HG03196 (cell line): ENCODE results near the gene COLGALT1.
"Not testable (repeated sequence)": the region's sequence is repeated elsewhere in the genome, so short reads cannot be mapped to it uniquely, and the experiment has no call there.

Experiments
- ATAC-seq: cut with Tn5 transposase; IDR thresholded peaks from one replicate; pipeline ENCODE4 v1.9.1; 2021; ENCODE audit not compliant: unreplicated experiment

The COLGALT1 gene

DNA sequence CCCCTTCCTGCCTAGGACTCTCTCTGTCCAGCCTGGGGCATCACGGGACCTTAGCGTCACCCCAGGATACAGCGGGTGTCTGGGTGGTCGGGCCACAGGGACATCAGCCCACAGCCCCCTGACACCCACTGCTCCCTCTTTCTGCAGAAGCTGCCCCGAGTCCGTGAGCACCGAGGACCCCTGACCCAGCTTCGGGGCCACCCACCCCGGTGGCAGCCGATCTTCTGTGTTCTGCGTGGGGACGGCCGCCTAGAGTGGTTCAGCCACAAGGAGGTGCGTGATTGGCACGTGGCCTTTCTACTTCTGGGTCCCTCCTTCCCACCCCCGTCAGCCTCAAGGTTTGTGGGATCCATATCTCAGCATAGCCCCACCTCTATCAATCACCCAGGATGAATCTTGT, 23.3 kb upstream of the COLGALT1 start:
- ATAC-seq = no peak

DNA sequence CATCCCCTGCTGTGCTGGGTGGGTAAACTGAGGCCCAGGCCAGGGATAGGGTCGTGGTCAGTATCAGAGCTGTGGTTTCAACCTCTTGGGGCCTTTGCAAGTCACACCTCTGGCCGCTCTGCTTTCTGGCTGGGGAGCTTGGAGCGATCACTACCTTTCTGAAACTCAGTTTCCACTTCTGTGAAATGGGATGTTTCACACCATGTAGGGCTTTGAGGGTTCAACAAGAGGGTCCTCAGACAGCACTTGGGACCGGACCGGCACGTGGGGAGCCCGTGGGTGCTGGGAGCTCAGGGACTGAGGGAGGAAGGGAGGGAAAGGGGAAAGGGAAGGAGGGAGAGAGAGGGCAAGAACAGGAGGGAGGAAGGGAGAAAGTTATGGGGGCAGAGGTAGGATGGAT, 22.9 kb upstream of the COLGALT1 start:
- no peak for ATAC-seq

DNA sequence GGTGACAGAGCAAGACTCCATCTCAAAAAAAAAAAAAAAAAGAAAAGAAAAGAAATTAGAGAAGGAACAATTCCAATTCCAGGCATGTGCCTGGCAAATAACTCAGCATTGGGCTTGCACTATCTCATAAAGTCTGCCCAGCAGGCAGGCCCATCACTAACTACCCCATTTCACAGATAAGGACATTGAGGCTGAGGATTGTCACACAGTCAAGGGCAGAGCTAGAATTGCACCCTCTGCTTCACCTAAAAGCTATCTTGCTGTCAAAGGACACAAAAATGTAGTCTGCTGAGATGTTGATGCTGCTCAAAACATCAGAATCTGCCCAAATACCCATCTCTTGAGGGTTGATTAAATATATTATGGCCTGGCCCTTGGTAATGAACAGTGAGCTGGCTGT, 20.7 kb upstream of the COLGALT1 start:
- no peak for ATAC-seq

DNA sequence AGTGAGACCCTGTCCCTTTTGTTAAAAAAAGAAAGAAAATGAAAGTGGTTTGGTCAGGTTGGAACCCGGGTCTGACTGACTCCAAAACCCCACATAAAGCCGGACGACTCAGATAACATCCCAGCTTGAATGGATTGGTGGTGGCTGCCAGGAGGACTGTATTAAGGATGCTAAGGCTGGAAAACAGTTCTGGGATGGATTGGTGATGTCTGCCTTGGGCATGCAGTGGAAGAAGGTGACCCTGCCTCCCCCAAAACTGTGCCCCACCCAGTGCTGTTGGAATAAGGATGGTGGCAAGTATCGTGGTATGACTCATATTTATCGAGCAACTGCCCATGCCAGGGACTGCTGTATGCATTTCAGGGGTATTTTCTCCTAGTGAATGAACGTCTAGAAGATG, 18.5 kb upstream of the COLGALT1 start:
- ATAC-seq = no peak

DNA sequence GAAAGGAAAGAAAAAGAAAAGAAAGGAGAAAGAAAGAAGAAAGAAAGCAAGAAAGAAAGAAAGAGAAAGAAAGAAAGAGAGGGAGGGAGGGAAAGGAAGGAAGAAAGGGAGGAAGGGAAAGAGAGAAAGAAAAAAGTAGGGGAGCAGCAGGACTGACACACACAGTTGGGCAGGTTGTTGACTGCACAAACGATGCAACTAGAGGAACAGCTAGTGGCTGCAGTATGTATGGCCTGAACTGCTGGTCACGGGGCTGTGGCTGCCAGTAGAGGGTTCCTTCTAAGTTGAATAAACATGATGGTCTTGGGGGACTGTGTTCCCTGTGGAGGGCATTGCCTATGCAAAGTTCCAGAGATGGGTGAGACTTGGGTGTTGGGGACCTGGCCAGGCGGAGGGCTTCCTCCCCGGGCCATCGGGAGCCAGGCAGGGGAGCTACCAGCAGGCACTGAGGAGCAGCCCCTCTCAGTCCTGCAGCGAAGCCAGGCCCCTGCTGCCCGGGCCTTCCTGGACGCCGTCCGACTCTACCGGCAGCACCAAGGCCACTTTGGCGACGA, 16.7 kb upstream of the COLGALT1 start:
- ATAC-seq = no peak

DNA sequence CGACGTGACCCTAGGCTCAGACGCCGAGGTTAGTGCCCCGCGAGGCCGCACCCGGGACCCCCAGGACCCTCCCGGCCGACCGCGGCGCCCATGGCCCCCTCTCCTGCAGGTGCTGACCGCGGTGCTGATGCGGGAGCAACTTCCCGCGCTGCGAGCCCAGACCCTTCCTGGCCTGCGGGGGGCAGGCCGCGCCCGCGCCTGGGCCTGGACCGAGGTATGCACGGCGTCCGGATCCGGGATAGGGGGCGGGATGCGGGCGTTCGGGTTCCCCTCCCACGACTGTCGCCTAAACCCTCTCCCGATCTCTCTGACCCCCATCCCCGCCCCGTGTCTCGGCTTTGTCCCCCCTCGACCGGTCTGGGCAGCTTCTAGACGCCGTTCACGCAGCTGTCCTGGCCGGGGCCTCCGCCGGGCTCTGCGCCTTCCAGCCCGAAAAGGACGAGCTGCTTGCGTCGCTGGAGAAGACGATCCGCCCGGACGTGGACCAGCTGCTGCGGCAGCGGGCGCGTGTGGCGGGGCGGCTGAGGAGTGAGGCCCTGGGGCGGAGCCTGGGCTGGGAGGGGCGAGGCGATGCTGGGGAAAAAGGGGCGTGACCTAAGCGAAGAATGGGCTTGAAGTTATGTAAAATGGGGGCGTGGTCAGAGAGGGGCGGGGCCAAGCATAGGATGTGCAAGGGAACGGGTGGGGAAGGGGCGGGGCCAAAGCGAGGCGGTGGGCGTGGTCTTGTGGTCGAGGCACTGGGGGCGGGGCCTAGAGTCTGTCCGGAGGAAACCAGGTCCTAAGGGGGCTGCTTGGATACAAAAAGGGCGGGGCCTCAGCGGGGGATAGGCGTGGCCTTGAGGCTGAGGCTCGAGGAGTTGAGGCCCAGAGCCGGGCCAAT, 16.0 kb upstream of the COLGALT1 start:
- ATAC-seq = peak; percentile 55

DNA sequence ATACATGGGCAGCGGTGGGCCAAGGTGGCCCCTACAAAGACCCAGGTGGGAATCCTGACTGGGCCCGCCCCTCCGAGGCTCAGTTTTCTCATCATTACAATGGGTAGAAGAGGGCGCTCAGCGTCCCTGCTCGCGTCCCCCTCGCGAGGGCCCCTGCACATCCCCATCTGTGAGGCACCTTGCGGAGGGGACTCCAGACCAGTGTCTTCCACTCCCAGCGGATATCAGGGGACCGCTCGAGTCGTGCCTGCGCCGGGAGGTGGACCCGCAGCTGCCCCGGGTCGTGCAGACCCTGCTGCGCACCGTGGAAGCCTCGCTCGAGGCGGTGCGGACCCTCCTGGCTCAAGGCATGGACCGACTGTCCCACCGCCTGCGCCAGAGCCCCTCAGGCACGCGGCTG, 15.3 kb upstream of the COLGALT1 start:
- ATAC-seq = no peak

DNA sequence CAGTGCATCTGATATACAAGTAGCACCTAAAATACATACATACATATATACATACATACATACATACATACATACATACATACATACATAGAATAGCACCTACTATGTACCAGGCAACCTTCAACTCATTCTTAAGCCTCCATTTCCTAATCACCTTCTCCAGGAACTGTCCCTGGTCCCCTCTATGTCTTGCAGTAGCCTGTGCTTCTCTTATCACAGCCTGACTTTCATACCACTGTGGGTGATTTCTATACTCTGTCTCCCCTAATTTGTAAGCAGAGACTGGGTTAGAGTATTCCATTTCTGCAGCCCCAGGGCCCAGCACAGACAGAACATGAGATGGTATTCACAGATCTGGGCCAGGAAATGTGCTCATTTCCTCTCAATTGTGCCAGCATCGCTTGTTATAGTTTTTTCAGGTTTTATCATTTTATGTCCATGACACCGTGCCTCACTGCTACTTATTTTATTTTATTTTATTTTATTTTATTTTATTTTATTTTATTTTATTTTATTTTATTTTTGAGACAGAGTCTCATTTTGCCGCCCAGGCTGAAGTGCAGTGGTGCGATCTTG, 14.2 kb upstream of the COLGALT1 start:
- ATAC-seq = no peak

DNA sequence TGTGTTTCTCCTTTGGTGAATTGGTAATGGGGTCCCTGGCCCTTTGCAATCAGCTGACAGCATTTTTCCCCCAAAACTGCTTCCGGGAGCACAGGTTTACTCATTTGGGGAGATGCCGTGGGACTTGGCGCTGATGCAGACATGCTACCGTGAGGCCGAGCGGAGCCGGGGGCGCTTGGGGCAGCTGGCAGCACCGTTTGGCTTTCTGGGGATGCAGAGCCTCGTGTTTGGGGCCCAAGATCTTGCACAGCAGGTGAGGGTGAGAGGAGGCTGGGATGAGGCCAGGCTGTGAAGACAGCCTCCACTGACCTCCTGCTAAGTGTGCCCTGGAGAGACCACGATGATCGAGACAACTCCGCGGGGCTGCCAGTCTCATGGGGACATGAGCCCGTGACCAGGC, 13.4 kb upstream of the COLGALT1 start:
- no peak for ATAC-seq

DNA sequence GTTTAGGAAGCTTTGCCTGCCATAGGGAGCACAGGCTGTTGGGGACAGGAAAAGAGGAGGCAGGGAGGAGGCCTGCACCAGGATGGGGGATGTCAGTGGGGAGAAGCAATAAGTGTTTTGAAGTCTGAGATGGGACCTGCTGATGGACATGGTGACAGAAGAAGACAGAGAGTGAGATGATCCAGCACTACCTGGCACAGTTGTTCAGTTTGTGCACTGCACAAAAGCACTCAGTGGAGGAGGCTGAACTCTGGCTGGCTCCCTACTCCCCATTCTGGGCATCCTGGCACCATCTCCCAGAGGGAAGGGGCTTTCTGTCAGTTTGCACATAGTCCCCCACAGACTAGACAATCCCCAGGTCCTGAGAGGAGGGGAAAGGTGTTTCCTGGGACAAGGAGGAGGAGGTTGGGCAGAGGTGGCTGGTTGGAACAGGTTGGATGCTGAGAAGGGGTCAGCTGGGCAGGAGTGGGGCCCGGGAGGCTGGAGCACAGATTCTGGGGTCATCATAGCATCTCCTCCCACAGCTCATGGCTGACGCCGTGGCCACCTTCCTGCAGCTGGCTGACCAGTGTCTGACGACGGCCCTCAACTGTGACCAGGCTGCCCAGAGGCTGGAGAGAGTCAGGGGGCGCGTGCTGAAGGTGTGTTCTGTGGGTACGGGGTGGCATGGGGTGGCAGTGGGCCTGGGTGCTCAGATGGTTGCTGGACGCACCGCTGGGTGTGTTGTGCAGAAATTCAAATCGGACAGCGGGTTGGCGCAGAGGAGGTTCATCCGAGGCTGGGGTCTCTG, 12.5 kb upstream of the COLGALT1 start:
- ATAC-seq = no peak

DNA sequence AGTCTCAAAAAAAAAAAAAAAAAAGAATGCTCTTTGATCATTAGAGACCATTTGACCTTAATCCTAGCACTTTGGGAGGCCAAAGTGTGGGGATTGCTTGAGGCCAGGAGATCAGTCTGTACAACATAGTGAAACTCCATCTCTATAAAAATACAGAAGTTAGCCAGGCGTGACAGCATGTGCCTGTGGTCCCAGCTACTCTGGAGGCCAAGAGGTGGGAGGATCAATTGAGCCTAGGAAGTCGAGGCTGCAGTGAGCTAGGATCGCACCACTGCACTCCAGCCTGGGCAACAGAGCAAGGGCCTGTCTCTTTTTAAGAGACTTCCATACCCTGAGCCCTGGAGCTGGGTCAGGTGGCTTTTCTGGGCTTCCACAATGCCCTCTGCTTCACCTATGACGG, 11.5 kb upstream of the COLGALT1 start:
- ATAC-seq = no peak

DNA sequence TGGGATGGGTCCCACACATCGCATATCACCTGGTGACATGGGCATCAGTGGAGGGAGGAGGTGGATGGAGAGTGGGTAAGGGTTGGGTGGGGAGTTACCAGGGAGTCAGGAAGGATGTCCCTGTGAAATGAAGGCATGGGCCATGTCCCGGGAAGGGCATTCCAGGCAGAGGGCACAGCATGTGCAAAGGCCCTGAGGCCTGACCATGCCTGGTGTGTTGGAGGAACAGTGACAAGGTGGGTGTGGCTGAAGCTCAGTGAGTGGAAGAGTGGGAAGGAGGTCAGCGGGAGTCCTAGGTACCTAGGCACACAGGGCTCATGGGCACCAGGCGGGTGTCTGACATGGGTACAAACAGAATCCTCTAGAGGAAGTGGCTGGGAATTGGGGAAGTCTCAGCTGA, 11.0 kb upstream of the COLGALT1 start:
- ATAC-seq = no peak

DNA sequence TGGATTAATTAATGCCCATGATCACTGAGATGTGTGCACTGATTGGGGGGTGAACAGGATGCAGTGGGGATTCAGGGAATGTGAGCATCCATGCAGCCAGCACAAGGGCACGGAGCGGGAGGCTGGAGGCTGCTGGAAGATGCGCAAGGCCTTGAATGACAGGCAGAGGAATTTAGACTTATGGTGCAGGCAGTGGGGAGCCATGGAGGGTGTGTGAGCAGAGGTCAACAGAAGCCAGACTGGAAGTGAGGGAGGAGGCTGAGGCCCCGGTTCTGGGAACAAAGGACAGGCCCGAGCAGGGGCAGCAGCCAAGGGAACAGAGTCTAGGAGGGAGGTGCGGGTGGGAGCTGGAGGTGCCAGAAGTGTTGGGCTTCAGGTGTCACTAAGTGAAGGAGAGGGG, 7.3 kb upstream of the COLGALT1 start:
- no peak for ATAC-seq

DNA sequence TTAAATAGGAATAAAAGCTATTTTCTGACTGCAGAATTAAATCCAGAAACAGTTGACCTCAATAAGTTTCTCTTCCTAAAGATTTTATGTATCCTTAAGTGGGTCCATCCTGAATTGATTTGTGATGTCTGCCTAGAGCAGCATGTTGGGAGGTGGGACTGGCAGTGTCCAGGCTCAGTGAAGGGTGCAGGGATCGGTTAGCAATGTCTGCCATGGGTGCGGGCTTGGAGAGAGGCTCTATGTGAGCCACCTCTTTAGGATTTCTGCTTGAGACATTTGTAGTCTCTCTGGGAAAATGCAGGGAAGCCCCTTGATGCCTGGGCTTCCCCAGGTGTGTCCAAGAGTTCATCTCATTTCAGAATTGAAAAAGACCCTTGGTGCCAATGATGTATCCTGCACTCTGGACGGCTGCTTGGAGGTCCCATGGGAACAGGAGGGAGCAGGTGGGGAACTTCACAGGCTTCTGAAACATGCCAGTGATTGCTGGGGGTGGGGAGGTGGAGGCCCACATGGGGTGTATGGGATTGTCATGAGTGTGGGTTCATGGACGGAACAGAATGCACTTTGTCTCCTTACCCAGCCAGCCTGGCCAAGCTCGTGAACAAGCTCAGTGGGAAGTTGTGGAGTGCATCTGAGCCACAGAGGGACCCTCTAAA, 6.2 kb upstream of the COLGALT1 start:
- ATAC-seq = no peak

DNA sequence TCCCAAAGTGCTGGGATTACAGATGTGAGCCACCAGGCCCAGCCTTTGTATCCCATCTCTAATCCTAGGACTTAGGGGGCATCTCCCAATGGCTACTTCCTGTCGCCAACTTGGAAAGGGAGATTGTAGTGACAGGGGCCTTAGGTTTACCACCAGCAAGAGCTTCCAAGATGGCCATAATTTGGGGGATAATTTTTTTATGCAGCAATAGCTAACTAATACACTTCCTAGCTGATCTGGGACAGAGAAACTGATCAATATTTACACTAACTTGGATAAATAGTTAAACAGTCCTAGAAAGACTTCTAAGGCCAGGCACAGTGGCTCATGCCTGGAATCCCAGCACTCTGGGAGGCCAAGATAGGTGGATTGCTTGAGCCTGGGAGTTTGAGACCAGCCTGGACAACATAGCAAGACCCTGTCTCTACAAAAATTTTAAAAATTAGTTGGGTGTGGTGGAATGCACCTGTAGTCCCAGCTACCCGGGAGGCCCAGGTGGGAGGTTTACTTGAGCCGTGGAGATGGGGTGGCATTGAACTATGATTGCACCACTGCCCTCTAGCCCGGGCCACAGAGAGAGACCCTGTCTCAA, 5.3 kb upstream of the COLGALT1 start:
- ATAC-seq = no peak

DNA sequence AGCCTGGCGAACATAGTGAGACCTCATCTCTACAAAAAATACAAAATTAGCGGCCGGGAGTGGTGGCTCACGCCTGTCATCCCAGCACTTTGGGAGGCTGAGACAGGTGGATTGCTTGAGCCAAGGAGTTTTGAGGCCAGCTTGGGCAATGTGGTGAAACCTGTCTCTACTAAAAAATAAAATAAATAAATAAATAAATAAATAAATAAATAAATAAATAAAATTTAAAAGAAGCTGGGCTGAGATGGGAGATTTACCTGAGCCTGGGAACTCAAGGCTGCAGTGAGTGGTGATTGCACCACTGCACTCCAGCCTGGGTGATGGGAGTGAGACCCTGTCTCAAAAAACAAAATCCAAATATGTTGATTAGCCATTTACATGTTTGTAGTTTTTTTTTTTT, 2.7 kb upstream of the COLGALT1 start:
- ATAC-seq = not testable (repeated sequence)

DNA sequence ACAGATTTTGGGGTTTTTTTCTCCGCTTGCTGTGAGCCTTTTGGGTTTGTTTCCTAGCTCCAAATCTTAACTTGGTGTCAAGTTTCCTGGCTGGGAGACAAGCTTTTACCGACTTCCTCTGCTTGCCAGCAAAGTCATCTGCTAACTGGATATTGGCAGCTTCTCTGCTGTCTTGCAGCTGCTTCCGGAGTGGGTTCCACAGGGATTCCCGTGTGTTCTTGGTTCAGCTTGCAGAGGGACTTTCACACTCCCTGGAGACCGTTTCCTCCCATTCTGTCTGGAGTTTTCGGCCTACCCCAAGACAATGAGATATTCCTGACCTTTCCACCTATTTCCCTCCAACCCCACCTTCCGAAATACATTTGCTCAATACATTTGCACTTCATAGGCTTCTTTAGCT, 2.2 kb upstream of the COLGALT1 start:
- no peak for ATAC-seq

DNA sequence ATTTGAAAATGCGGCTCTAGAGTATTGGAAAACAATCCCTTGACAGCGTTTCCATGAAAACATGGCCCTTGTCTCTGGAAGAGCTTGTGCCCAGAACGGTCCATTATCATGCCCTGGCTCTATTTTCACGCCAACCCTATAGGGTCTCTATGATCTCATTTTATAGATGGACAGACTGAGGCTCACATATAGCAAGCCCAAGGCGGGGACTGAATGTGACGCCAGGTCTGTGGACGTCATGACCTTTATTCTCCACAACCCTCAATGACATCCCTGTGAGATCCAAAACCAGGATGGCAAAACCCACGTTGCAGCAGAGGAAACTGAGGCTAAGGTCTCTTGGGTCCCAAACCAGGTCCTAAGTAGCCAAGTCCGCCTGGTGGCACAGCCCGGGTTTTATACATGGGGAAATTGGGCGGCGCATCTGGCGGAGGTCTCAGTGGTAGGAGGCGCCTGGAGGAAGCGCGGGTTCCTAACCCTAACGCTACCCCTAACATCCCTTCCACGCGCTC, 425 bp upstream of the COLGALT1 start:
- ATAC-seq = no peak

DNA sequence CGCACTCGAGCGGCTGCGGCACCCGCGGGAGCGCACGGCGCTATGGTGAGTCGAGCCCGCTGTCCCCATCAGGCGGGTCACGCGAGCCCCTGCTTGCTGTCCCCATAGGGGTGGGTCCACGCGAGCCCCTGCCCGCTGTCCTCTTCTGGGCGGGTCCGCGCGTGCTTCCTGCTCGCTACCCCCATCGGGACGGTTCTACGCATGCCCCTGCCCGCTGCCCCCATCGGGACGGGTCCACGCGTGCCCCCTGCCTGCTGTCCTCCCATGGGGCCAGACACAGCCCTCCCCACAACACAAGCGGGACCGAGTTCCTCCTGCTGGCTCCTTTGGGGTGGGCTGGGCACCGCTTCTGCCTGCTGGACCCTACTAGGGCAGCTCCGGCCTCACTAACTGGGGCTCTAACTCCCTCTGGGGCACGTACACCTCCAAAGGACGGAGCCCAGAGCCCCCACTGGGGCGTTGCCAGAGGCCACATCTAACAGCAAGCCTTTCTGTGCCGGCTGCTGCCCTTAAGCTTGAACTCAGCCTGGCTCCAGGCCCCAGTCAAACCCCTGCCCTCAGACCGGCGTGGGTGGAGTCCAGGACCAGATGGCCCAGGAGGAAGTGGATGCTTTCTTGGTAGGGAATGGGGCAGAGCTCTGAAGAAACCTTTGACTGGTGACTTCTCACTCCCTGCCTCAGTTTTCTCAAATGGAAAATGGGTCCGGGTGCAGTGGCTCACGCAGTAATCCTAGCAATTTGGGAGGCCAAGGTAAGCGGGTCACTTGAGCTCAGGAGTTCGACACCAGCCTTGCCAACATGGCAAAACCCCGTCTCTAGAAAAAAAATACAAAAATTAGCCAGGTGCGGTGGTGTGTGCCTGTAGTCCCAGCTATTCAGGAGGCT, 722 bp downstream of the COLGALT1 start:
- peak; percentile 31 for ATAC-seq

DNA sequence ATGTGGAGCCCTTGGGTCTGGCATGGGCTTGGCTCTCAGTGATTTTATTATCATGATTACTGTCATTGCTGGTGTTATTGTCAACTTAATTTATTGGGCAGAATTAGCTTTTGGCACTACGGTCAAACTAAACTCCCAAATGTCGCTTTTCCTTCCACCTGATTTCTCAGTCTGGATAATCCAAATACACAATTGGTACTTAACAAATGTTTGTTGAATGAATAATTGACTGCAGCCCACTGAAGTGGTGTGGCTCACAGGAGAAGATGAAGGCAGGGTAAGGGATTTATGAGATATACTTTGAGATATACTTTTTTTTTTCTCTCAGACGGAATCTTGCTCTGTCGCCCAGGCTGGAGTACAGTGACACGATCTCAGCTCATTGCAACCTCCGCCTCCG, 1.5 kb downstream of the COLGALT1 start:
- ATAC-seq = no peak
